GM12801 (cell line): ENCODE measurements around the gene HRH2.

Source experiments
- TF ChIP-seq, protein P1 (sequence below): IDR thresholded peaks from one replicate; pipeline ENCODE4 v1.5.1; 2011; ENCODE audit warnings: control low read depth; ENCODE audit not compliant: insufficient read length; ENCODE audit errors: extremely low read depth

HRH2 gene

DNA sequence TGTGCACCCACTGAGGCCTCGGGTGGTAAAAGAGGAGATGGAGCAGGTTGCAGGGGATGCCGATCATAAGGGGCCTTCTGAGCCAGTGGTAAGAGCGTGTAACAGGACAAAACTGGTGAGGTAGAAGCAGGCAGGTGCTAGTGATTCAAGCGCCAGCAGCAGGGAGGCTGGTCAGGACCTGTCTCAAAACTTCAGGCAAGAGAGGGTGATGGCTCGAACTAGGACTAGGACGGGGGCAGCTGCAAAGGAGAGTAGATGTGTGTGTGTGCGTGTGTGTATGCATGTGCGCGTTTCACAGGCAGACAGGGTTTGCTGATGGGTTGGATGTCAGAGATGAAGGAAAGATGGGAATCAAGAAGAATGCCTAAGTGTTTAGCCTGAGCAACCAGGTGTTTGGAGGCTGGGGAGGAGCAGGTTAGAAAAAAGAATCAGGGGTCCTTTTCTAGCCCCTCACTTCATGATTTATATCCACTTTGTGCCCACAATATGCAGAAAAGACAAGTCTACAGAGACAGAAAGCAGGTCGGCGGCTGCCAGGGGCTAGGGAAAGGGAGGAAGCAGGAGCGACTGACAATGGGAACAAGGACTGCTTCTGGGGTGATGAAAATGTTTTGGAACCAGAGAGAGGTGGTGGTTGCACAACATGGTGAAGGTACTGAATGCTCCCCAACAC, 15.2 kb downstream of the HRH2 start:
- TF ChIP-seq, protein P1, sequence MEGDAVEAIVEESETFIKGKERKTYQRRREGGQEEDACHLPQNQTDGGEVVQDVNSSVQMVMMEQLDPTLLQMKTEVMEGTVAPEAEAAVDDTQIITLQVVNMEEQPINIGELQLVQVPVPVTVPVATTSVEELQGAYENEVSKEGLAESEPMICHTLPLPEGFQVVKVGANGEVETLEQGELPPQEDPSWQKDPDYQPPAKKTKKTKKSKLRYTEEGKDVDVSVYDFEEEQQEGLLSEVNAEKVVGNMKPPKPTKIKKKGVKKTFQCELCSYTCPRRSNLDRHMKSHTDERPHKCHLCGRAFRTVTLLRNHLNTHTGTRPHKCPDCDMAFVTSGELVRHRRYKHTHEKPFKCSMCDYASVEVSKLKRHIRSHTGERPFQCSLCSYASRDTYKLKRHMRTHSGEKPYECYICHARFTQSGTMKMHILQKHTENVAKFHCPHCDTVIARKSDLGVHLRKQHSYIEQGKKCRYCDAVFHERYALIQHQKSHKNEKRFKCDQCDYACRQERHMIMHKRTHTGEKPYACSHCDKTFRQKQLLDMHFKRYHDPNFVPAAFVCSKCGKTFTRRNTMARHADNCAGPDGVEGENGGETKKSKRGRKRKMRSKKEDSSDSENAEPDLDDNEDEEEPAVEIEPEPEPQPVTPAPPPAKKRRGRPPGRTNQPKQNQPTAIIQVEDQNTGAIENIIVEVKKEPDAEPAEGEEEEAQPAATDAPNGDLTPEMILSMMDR: no peak

DNA sequence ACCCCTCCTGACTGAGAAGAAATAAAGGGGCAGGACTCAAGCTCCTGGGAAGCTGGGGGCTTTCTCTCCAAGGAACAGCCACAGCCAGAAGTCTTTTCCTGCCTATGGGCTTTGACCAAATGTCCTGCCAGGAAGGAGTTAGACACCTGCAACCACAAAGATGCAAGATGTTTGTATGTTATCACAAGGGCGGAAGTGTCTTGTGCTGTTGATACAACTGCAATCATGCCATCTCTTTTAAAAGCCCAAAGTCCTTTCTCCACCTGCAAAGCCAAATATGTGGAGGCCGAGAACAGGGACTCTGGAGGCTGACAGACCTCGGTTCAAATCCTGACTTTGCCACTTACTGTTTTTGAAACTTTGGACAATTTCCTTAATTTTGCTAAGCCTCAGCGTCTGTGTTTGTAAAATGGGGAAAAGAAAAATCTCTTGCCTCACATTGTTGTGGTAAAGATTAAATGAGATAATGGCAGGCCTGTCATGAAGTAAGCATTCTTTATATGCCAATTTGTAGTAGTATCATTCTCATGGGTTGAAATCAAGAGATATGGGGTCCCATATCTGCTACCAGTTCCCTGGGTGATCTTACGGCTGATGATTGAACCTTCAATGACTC, 17.0 kb downstream of the HRH2 start:
- TF ChIP-seq, protein P1: no peak

DNA sequence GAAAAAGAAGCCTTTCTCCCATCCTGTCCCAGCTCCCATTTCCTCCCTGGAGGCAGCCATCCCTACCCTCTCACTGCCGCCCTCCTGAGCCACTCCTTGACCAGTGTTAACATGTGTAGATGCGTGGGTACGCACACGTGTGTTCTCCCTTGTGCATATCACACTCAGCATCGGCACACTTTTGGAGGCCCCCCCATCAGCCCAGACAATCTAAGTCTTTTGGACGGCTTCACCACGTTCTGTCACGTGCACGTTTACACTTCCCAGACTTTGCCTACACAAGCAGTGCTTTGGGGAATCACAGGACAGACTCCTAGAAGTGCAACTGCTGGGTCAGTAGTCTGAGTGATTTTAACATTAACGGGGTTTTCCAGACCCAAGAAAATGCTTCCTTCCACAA, 18.0 kb downstream of the HRH2 start:
- TF ChIP-seq, protein P1: no peak

DNA sequence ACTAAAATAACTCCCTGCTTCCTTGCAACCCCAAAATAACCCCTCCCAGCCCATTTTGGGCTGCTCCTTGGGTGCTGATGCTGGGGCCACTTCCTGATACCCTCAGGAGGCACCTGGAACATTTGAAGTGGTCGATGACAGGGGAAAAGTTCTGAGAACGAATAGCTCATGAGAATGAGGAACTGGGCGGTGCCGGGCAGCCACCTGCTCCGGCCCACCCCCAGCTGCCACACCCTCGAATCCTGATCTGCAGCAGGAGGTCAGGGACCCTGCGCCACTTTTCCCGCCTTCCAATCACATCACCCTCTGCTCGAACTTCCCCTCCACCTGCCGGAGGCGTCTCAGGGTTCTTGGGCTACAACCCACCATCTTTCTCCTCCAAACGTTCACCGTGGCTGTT, 19.7 kb downstream of the HRH2 start:
- TF ChIP-seq, protein P1: no peak

DNA sequence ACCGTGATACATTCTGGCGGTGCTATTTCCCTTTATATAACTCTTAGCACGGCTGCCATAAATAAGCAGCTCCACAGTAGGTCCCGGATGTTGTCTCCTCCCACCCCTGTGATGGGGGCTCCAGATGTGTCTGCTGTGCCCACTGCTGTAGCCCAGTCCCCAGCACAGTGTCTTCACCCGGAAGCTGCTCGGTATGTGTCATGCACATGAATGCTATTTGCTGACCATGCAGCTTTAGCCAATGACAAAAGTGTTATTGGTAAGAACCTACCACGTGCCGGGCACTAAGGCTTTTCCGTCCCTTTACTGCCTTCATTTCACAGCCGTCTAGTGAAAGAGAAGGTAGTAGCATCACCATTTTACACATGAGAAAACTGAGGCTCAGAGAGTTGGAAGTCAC, 20.2 kb downstream of the HRH2 start:
- TF ChIP-seq, protein P1: no peak

DNA sequence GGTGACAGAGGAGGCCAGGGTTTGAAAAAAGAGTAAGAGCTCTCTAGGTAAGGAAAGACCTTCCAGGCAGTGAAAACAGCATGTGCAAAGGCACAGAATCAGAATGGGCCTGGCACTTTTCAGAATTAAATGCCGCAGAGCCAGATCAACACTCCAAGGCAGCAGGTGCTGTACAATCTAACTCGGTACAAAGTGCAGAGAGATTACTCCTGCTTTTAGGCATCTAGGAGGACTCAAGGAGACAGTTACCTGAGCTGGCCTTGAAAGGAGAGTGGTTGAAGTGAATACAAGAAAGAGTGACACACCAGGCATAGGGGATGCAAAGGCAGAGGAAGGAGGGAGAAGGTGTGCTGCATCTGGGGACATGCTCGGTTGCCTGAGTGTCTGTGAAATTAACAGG, 21.5 kb downstream of the HRH2 start:
- TF ChIP-seq, protein P1: no peak

DNA sequence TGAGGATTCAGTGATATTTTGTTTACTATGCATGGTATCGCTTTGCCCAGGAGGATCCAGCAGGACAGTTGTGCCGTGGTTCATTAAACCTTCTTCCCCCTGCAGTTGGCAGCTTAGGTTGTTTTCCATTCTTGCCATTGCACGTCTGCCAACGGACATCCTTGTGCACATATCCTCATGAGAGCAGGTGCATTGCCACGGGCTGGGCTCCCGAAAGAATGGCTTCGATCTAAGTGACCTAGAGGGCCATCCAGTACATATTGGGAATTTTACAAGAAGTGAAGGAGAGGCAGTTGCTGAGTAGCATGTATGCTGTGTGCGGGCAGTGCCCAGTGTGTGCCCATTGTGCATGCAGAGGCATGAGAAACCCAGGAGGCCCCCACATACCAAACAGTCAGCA, 22.1 kb downstream of the HRH2 start:
- TF ChIP-seq, protein P1: no peak

DNA sequence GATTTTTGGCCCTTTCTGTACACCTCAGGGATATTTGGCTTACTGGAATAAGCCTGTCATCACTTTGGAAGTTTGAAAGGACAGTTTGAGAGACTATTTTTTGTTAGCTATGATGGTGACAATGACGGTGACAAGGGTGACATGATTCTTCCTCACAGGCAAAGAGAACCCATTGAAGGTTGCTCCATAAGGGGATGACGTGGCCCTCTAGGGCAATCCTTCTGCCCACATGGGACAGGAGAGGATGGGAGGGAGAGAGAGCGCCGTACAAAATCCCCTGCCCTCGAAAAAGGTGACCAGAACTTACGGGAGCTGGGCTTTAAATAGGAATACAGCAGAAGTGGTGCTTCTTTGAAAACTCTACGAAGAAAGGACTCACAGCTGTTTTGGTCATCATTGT, 22.6 kb downstream of the HRH2 start:
- TF ChIP-seq, protein P1: no peak
